ENCODE measurements around the gene CHSY1.

GRCh38 chr15:101161656-101162055 is 90.2 kb downstream of the CHSY1 start:
- TF ChIP-seq, protein P1, sequence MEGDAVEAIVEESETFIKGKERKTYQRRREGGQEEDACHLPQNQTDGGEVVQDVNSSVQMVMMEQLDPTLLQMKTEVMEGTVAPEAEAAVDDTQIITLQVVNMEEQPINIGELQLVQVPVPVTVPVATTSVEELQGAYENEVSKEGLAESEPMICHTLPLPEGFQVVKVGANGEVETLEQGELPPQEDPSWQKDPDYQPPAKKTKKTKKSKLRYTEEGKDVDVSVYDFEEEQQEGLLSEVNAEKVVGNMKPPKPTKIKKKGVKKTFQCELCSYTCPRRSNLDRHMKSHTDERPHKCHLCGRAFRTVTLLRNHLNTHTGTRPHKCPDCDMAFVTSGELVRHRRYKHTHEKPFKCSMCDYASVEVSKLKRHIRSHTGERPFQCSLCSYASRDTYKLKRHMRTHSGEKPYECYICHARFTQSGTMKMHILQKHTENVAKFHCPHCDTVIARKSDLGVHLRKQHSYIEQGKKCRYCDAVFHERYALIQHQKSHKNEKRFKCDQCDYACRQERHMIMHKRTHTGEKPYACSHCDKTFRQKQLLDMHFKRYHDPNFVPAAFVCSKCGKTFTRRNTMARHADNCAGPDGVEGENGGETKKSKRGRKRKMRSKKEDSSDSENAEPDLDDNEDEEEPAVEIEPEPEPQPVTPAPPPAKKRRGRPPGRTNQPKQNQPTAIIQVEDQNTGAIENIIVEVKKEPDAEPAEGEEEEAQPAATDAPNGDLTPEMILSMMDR (IDR thresholded peaks at IDR 0.05), result no peak
- TF ChIP-seq POLR2A (IDR thresholded peaks at IDR 0.05) (no peak), EP300 (IDR thresholded peaks at IDR 0.05) (no peak)
